Measurements from ENCODE around the gene PER1.
"Not testable (repeated sequence)": the region's sequence is repeated elsewhere in the genome, so short reads cannot be mapped to it uniquely, and the experiment has no call there.

Gene PER1

DNA sequence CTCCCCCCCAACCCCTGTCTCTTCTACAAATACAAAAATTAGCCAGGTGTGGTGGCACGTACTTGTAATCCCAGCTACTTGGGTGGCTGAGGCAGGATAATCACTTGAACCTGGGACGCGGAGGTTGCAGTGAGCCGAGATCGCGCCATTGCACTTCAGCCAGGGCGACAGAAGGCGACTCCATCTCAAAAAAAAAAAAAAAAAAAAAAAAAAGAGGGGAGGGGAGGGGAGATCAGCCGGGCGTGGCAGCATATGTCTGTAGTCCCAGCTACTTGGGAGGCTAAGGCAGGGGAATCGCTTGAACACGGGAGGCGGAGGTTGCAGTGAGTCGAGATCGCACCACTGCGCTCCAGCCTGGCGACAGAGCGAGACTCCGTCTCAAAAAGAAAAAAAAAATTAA, 18.0 kb upstream of the PER1 start:
- DNase-seq = not testable (repeated sequence)

DNA sequence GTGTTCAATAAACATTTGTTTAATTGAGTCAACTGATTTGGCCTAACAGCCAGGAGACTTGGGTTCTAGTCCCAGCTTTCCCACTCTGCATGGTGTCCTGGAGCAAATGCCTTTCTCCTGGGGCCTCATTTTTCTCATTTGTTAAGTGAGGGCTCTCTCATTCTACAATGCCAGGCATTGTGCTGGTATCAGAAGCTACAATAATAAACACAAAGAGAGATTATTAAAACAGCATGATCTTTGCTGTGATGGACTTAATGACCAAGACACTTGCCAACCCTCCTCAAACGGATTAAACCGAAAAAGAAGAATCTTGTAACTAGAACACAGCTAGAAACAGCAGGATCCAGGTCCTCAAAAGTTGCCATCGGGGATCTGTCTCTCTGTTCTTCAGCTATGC, 15.3 kb upstream of the PER1 start:
- no peak for DNase-seq

DNA sequence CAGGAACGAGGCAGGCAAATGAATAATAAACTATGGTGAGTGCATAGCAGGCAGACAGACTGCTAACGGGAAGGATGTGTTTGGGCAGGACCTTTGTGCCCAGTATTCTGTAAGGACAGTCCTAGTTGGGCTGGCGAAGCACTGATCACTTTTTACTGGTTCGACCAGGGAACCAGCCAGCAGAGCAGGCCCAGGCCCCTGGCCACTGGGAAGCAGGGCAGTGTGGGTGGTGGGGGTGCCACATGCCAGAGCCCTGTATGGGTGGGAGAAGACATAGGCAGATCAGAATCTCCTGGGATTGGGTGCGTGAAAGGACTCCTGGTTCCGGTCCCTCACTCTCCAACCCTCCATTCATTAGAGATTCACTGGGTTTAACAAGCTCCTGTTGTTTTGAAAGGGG, 14.5 kb upstream of the PER1 start:
- no peak for DNase-seq

DNA sequence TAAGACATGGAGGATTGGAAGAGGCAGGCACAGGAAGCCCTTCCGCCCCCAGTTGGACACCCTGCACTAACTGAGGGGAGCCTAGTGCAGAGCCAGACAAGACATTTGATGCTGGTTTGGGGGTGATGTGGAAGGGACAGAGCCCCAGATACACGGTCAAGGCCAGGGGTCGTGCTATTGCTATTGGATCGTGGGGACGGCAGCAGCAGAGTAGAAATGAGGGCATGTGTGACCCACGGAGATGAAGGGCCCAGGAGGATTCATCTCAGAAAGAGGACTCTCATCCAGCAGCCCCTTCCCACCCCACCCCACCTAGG, 12.6 kb upstream of the PER1 start:
- no peak for DNase-seq

DNA sequence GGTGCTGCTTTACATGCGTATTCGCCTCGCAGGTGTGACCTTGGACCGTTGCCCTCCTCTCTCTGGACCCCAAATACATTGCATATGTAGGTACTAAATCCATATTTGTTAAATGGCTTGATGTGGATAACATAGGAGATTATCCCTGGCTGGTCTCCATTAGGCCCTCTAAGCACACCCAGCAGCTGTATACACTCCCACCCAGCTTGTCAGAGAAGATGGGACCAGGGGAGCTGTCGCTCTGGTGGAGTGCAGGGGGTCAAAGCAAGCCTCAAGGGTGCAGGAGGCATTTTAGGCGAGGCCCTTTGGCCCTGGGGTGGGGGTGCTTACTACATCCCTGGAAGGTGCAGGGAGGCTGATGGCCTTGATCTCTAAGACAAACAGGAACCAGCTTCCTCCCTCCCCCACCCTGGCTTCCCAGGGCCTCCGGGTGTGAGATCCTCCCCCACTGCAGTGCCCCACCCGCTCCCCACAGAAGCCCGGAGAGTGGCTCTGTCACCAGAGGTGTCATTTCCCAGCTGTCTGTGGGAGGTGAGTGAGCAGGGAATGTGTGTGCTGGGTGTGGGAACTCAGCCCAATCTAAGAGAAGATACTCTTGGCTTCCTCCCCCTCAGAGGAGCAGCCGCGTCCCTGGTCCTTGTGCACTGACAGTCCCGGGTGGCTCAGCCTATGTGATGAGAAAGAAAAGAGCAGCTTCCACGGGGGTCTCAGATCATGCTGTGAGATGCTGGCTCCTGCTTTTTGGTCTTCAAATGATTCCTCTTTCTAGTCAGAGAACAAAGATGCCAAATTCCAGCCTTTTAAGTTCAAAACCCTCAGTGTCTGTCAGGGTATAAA, 12.0 kb upstream of the PER1 start:
- peak; percentile 35 to 38 for DNase-seq

DNA sequence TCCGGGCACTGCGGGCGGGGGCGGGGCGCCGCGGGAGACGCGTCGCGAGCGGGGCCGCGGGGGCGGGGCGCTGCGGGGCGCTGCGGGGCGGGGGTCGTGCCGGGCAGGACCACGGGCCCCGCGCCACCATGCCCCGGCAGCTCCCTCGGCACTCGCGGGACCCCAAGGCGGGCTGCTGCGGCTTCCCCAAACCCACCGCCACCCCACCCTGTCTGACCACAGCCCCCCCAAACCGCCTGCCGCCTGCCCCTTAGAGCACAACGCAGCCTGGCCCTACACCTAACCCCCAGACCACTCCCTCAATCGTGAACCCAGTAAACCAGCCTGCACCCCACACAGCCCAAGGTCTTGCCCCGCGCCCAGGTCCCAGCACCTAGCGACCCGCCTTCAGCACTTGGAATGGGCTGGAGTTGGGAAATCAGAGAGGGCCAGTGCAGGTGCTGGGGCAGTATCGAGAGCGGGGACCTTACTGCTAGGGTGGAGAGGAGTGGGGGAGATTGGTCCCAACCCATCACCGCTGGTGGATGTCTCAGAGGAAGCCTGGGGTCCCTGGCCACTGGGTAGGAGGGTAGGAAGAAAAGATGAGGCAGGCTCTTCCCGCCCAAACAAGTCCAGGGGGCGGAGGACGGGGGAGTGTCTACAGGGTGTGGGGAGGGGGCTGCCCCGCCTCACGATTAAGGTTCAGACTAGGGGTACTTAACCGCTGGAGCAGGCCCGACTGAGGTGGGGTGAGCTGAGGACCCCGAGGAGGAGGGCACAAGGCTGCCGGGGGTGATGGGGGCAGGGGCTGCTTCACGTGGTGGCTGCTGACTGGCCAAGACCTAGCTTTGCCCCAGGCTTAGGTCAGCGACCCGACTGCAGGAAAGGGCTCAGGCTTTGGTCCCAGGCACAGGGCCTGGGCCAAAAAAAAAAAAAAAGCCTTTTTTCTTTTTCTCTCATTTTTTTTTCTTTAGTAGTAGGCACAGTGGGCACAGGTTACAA, 11.1 kb upstream of the PER1 start:
- no peak for DNase-seq

DNA sequence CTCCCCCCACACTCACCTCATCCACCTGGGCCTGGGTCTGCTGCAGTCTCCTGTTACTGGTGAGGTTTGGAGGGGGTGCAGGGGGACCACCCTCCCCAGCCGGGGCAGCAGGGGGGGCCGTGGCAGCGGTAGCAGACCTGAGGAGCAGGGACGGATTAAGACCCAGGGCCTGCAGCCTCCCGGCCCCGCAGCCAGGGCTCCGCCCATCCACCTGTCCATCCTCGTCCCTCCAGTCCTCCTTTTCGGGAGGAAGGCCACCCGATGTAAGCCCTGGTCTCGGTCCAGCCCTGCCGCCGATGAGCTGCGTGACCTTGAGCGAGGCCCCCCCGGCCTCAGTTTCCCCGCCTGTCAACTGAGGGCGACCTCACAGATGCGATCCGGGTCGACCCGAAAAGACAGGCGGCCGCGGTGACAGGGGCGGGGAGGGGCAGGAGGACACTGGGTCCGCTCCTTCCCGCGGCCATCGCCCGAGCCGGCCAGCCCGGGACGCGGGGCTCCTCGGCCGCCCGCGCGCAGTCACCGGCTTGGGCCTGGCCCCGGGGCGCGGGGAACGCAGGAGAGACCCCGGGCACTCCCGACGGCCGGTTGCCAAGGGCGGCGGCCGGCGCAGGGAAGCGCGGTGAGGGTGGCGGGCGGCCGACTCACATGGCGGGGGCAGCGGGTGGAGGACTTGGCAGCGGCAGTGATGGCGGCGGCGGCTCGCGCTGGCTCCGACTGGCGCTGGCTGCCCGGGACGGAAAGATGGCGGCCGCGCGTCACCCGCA, 10.2 kb upstream of the PER1 start, which contains the start of gene VAMP2:
Gene VAMP2, minus strand, starts transcription at position 716 of the 764 bp plus-strand sequence. Its CDS starts 69 bp downstream, at position 647.
- DNase-seq = peak in 1 of 2 experiments; percentile 48

DNA sequence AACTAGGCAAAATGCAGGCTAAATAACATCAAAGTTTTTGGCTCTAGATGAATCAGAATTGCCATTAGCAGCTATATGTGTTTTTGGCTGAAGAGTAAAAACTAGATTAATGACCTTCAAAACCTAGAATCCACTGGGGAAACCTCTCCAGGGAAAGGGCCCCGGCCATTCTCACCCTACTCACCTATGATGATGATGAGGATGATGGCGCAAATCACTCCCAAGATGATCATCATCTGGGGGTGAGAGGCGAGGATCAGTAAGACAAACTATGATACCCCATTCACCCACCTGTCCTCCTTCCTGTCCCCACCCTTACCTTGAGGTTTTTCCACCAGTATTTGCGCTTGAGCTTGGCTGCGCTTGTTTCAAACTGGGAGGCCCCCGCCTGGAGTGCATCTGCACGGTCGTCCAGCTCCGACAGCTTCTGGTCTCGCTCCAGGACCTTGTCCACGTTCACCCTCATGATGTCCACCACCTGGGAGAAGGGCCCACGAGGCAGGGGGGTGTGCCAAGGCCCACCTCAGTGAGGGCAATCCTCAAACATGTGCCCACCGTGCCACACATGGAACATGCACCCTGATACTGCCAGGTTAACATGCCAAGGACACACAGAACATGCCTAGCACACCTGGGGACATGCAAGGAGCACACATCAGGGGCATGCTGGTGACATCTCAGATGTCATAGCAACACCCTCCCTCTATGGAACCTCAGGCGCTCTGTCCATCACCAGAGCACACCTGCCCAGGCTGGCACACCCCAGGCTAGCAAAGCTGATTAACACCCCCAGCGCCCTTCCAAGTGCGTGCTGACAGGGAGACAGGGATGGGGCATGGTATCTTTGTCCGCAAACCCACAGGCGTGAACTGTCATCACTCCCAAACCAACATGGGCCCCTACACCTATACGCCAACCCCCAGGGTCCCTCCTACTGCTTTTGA, 9.4 kb upstream of the PER1 start:
- DNase-seq = no peak

DNA sequence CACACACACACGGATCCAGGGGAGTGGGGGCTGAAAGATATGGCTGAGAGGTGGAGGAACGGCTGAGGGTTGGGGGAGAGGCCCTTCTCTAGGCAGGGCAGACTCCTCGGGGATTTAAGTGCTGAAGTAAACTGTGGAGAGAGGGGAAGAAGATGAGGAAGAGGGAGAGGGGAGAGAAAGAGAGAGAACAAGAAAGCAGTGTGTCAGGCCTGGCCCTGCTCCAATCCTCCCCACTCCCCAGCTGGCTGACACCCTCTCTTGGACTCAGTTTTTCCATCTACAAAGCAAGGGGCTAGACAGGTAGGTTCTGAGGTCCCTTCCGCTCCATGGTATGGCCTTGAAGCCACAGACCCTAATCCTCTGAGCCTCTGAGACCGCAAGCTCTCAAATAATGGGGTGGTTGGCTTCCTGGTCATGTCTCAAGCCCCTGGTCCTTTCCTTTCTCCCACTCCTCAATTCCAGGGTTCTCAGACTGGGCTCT, 8.6 kb upstream of the PER1 start:
- no peak for DNase-seq

DNA sequence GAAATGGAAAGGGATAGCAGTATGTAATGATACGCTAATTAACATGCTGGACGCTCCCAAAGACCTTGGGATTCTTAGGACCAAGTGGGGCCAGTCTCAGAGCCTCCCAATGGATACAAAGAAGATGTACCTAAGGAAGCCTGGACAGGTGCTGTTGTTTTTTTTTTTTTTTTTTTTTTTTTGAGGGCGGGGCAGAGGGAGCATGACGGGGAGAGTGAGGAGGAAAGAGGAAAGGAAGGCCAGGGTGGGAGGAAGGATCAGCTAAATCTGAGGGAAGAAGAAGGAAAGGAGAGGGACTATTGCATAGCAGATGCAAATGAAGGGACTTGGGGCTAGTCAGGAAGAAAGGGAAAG, 8.0 kb upstream of the PER1 start:
- no peak for DNase-seq

DNA sequence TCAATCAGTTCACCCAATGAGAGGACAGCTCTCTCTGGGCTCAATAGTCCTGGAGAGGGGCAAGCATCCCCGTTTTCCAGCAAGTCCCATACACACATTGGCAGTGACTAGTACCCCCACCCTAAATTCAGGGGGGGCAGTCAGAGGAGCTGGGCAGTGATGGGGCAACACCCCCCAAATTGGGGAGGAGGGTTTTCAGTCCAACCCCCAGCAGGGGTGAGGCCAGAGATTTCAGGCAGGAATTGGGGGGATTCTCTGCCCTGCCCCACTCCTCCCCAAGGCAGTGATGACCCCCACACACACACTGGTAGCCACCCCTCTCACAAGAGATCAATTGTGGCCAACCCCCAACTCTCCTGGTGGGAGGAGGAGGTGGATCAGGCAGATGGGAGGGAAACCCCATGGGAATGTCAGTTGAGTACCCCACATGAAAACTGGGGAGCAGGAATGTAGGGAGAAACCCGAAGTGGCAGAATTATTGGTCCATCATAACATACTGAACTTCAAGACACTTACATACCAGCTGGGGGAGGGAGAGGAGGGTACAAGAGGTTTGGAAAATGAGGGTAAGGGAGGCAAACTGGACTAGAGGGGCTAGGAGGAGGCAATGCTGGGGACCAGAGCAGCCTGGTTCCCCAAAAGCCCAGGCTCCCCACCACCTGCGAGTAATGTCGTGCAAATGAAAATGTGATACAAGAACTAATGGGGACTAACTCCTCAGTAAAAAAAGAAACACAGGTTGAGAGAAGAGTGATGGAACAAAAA, 7.4 kb upstream of the PER1 start:
- DNase-seq = no peak

DNA sequence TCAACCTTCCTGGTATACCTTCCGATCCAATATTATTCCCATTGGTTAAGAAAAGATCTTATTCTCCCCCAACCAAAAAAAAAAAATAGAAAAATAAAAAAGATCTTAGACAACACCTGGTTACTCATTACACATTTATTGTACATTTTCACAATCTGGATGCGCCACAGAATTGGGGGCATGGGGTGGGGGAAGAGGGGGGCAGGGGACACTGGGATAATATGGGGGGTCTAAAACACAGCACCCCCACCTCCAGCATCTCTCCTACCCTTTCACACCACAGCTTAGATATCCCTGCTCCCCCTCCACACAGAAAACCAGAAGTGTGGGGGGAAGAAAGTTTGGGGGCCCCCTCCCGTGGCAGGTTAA, 6.8 kb upstream of the PER1 start:
- no peak for DNase-seq

DNA sequence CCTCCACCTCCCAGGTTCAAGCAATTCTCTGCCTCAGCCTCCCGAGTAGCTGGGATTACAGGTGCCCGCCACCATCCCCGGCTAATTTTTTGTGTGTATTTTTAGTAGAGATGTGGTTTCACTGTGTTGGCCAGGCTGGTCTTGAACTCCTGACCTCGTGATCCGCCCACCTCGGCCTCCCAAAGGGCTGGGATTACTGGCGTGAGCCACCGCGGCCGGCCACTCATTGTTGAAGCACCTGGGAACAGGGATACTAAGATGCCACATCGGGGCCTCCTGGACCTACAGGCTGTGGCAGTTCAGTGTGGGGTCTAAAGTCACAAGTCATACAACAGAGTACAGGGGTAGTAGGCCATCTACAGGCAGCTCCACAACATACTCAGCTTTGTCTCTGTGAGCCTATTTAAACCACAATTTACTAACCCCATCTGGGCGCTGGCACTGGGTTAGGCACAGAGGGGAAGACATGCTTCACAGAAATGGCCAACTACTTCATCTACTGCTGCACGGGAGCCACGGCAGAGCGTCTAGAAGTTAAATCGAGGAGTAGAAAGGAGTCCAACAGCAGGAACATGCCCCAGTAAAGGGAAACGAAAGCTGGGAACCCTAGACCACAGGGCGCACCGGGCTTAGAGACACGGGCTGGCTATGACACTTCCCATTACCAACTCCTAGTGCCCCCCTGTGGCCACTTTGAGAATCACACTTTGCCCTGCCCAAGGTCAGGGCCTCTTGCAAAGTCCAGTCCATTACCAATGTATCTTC, 6.2 kb upstream of the PER1 start:
- peak; percentile 78 to 87 for DNase-seq

DNA sequence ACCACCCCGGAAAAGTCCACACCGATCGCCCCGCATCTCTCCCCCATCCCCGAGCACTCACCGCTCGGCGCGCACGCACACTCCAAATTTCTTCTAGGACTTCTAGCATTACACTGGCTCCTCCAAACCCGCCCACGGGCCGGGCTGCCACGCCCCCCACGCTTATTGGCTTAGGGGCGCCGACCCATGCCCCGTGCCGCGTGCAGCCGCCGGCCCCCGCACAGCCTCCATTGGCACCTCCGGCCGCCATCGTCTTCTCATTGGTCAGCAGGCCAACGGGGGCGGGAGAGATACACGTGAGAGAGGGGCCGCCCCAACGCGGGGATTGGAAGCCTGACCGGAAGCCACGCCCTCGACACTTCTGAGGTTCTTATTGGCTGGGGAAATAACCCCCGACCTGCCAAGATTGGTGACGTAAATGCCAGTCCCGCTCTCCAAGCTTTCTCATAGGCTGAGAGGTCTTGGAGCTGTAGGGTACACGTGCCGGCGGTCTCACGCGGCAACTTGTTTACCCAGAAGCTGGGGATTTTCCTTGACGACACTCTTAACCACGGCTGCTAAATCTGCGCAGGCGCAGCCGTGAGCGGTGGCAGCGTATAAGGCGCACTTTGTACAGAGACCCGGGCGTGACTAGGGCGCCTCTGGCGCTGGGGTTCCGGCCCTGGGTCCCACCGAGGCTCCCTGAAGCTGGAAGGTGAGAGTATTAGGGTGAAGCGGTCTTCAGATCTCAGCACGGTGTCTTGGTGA, 4.2 kb upstream of the PER1 start:
- DNase-seq = peak; percentile 100

DNA sequence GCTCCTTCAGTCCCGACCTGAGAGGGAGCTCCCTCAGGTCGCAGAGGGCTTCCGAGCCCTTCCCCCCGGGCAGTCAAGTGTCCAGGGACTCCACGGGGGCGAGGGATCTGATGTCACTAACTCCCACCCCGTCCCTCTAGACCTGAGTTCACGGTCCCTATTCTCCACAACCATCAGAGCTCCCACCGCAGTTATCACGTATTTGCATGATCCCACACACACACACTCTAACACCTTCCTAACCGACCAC, 3.7 kb upstream of the PER1 start:
- DNase-seq = no peak

DNA sequence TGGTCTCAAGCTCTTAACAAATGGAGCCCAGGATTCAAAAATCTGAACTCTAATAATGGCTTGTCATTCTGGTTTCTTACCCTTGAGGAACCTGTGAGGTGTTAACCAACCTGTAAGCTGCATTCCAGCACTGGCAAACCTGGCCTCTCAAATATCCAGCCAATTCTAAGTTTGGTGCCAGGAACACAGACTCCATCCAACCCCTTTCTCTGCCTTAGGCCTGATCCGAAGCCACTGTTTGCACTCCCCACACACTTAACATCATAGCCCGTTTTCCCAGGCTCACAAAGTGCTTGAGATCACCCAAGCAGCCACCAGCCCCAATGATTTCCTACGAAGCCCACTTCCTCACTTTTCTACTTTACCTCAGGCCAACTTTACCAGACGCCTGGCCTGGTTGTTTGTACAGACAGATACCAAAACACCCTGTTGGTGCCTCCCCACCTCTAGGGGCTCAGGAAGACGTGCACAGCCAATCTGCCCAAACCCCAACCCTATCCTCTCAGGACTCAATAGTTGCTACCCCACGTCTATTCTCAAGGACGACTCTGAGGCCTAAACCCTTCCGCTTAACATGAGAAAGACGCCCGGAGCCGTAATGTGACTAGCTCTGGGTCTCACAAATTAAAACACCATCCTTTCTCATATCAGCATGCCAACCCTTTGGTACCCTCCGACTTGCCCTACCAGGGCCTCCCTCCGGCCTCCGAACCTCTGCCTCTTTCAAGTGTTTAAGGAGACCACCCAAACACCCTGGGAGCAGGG, 3.2 kb upstream of the PER1 start:
- DNase-seq = no peak

DNA sequence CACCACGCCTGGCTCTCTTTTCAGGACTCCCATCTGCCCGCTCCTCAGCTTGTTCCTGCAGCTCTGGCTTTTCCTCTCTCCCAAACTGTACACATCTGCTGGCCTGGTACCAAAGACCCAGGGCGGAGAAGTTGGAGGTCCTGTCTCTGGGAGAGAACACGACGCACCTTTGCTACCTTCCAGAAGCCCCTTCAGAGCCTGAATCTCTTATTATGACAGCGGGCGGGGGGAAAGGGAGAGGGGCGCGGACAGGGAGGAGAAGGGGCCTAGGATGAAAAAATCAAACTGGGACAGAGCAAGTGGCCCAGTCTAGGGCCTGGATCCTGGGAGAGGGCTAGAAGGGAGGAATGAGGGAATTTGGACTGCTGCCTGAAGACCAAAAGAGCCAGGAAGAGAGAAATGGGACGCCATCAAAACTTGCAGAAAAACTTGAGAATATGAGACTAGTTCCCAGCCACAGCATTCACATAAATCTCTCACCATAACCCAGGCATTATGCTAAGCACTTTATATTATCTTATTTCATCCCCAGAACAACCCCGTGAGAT, 2.5 kb upstream of the PER1 start:
- DNase-seq = no peak

DNA sequence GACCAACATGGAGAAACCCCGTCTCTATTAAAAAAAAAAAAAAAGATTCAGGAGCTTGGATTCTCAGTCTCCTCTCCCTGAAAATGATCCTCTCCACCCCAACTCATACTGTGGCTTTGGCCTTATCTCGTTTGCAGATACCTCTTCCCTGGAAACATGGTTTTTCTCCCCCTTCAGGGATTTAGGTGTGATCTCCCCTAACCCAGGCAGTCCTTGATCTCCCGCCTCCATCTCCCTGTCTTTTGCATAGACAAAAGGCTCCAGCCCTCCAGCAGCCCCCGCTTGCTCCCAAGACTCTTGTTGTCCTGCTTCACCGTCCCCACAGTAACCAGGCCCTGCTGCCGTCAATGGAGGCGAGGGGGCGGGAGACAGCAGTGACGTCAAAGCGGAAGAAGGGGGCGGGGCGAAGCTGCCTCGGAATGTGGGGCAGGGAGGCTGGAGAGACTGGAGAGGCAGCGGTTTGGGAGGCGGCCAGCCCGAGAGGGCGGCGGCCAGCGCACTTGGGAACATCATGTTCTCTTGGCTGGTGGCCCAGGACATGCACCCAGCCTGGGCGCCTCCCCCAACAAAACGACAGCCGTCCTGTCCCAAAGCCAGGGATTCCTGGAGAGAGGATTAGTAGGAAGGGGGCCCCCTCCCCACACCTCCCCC, 1.9 kb upstream of the PER1 start:
- DNase-seq = peak; percentile 82 to 95
